NCI-H226 (cell line): Measurements from ENCODE around the gene PBX3.
A peak's percentile ranks its signal among the peaks of the same experiment; 100 is the strongest.
"Not testable (repeated sequence)": the region's sequence is repeated elsewhere in the genome, so short reads cannot be mapped to it uniquely, and the experiment has no call there.

ENCODE experiments used
- DNase-seq: peaks from one replicate; pipeline ENCODE4 v3.0.0-alpha.2; 2015

Gene PBX3

DNA sequence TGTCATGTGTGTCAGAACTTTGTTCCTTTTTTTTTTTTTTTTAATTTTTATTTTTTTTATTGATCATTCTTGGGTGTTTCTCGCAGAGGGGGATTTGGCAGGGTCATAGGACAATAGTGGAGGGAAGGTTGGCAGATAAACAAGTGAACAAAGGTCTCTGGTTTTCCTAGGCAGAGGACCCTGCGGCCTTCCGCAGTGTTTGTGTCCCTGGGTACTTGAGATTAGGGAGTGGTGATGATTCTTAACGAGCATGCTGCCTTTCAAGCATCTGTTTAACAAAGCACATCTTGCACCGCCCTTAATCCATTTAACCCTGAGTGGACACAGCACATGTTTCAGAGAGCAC, 32.0 kb downstream of the PBX3 start:
- DNase-seq: not testable (repeated sequence)

DNA sequence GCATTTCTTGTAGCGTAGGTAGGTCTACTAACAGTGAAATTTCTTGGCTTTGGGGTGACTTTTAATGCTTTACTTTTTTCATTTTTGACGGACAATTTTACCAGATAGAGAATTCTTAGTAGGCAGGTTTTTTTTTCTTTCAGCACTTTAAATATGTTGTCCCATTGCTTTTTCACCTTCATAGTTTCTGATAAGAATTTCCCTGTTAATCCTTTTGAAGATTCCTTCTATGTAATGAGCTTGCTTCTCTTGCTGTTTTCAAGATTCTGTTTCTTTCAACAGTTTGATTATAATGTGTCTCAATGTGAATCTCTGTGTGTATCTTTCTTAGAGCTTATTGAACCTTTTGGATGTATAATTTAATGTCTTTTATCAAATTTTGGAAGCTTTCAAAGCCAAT, 35.5 kb downstream of the PBX3 start:
- DNase-seq: no peak

DNA sequence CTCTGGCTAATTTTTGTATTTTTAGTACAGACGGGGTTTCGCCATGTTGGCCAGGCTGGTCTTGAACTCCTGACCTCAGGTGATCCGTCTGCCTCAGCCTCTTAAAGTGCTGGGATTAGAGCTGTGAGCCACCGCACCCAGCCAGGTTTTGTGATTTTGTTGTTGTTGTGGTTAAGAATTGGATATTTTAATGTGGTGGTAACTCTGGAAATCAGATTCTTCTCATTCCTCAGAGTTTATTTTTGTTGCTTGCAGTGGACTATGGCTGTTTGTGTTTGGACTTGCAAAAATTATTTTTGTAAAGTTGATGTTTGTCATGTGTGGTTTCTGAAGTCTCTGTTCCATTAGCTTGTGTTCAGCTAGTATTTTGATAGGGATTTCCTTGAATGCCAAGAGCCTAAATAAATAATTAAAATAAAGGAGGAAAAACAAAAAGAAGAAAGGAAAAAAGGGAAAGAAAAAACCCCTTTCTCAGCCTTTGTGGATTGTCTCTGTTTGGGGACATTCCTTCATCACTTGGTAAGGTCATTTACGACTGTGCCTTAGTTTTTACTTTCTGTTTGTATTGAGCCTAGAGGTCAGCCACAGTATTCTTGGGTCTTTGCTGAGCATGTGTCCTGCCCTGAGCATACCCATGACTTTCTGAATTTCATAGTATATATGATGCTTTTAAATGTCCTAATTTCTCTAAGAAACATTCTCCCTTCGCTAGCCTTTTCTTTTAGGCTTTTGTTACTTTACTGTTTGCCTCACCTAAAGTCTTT, 37.3 kb downstream of the PBX3 start:
- DNase-seq: no peak

DNA sequence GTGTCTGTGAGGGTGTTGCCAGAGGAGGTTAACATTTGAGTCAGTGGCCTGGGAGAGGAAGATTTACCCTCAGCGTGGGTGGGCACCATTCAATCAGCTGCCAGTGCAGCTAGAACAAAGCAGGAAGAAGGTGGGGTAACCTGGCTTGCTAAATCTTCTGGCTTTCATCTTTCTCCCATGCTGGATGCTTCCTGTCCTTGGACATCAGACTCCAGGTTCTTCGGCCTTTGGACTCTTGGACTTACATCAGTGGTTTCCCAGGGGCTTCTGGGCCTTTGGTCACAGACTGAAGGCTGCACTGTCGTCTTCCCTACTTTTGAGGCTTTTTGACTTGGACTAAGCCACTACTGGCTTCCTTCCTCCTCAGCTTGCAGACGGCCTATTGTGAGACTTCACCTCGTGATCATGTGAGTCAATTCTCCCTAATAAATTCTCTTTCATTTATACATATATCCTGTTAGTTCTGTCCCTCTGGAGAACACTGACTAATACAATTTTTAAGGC, 38.1 kb downstream of the PBX3 start:
- DNase-seq: no peak

DNA sequence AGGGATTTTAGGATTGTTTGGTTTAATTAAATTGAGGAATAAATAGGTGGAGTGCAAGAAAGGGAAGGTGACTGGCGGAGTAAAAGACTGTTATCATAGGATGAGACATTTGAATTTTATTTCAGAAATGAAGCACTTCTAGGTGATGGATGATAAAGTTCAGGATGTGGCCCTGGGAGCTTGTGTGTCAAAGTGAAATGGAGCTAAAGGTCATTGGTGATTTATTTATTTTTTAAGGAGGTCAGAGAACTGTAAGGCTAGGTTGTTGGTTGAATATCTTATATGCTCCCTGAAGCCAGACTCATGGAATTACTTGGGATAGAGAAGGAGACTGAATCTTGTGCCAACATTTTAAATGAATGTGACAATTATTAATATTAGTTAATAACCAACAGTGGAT, 40.5 kb downstream of the PBX3 start:
- DNase-seq: no peak

DNA sequence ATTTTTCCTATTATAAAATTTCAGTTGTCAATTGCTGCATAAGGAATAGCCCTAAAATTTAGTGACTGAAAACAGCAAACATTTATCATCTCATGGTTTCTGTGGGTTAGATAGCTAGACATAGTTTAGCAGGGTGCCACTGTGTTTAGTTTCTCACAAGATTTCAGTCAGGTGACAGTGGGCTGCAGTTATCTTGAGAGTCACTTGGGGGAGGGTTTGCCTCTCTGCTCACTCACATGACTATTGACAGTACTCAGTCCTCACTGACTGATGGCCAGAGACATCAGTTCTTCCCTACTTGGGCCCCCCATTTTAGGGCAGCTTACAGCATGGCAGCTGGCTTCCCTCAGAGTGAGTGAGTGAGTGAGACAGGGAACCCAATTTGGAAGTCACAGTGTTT, 42.0 kb downstream of the PBX3 start:
- no peak for DNase-seq

DNA sequence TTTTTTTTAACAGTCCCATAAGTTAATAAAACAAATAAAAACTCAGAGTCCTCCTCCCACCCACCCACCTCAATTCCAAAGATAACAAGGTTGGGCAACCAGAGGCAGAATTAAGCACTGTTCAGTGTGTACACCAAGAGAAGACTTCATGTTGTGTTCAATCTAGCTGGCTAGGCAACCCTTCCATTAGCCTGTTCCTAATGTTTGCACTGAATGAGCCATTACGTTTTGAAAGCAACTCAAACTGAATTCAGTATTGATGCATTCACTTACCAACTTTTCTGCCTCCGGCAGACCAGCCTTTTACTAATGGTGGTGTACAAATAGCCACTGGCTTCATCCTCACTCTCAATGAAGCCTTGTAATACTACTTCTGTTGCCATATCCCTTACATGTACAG, 47.5 kb downstream of the PBX3 start:
- no peak for DNase-seq

DNA sequence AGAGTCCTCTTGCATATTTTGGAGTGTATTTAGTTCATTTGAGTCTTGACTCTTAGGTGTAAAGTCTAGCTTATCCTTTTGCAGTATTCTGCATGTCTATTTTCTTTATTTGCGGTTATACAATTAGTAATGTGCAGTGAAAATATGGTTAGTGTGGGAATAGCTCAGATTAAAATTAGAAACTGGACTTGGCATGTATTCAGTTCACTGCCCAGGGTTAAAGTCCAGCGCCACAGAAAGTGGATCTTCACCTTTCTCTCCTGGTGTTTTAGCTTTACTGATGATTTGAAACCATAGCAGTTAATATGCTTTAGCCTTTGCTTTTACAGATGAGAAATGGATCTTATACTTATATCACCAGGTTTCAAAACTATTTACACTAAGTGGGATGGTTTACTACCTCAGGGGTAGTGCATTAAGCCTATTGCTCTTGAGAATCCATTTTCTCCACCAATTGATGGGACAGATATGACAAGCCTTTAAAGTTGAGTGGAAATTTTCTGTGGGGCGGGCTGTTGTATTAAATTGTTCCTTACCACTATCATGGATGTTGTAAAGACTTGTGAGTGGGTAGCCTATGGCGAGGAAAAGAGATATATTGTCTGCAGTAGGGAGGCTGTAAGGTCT, 48.9 kb downstream of the PBX3 start:
- DNase-seq: no peak

DNA sequence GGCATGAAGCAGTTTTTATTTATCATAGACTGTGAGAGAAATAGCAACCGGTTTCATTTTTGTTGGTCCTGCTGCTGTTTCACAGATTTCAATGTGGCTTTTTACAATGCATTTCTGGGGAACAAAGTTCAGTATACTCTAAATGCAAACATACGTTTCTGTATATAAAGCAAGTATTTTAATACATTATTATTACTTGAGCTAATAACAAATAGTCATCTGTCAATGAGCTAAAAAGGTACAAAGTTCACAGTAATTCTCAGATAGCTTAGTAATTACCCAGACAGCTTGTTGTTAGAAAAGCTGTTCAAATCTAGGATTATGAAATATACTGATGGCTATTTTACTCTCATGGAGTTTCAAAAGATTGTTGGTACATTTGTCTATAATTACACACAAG, 50.8 kb downstream of the PBX3 start:
- no peak for DNase-seq

DNA sequence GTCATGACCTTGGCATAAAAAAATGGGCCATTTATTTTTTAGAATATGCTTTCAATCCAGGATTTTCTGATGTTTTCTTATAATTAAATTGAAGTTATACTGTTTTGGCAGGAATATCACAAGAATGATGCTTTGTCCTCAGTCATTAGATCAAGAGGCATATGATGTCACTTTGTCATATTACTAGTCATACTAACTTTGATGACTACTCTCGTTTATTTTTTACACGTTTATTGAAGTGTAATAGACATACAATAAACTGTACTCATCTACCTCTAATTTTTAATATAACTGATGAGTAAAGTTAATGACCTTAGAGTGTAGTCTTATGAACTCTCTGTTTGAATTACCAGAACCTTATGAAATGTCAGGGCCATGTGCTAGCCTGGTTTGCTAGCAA, 56.4 kb downstream of the PBX3 start:
- no peak for DNase-seq

DNA sequence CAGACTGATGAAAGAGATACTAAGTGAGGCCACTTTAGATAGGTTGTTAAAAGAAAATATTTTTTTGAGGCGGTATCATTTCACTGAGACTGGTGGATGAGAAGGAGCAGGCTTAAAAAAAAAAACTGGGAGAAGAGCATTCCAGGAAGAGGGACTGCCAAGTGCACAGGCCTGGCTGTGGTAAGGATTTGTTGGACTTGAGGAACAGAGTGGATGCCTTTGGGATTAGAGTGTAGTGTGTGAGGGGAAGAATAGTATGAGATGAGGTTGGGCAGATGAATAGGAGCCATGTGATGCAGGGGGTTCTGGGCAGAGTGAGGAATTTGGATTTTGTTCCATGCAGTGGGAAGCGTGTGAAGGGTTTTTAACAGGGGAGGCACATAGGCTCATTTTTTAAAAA, 57.9 kb downstream of the PBX3 start:
- peak; percentile 82 for DNase-seq

DNA sequence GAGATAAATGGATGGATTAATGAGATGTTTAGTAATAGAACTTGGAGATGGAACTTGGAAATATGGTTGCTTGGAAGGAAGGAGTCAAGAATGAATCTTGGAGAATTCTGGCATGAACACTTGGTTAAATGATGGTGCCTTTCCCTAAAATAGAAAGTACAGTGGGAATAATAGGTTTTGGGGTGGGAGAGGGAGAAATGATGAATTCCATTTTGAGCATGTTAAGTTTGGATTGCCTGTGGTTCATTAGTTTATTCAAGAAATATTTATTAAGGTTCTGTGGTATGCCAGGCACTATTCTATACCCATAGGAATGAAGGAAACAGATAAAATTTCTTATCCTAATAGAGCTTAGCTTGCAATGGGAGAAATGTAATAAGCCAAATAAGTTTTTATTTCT, 58.4 kb downstream of the PBX3 start:
- no peak for DNase-seq

DNA sequence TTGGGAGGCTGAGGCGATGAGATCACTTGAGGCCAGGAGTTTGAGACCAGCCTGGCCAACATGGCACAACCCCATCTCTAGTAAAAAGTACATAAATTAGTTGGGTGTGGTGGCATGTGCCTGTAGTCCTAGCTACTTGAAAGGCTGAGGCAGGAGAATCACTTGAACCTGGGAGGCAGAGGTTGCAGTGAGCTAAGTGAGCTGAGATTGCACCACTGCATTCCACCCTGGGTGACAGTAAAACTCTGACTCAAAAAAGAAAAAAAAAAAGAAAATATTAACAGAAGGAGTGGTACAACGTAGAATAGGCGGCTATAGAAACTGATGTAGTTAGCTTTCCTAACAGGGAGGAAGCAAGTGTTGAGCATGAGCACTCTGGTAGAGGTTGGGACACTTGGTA, 59.9 kb downstream of the PBX3 start:
- no peak for DNase-seq

DNA sequence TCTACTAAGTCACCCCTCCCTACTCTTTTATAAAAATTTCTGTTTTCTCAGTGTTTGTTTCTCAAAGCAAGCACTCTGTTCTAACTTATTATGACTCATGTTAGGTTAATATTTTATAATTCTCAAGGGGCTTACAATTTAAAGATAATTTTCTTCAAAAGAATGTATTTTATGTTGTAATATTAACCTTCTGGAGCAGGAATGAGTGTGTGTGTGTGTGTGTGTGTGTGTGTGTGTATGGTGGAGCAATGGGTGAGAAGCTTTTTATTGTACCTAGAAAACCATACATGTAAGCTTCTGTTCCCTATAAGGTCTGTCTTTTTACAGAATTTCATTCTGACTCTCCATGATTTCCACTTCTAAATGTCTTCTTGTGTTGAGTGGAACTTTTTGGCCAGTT, 63.0 kb downstream of the PBX3 start:
- DNase-seq: no peak

DNA sequence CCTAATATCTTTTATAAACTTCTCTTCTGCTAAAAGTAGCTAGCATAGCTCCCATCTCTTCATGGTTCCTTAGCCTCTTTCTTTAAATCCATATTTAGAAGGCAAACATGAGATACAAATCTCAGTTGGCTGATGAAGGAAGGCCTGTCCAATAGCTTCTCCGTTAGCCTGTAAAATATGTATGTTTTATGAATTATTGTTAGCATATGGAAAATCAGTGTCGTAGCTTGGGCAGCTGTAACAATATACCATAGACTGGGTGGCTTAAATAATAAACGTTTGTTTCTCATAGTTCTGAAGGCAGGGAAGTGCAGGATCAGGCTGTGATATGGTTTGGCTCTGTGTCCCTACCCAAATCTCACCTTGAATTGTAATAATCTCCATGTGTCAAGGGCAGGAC, 63.8 kb downstream of the PBX3 start:
- no peak for DNase-seq

DNA sequence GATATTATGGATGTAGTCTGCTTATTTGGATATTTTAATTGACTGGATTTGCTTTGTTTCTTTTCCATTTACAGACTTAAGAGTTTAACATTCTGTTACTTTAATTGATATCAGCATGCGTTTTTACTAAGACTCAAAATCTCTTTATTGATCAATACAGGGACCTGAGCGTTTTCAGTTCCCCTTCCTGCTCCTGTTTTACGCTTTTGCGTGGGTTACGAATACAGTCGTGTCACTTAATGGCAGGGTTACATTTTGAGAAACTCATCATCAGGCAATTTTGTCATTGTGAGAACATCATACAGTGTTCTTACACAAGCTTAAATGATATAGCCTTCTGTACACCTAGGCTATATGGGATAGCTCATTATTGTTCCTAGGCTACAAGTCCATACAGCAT, 65.2 kb downstream of the PBX3 start:
- DNase-seq: no peak

DNA sequence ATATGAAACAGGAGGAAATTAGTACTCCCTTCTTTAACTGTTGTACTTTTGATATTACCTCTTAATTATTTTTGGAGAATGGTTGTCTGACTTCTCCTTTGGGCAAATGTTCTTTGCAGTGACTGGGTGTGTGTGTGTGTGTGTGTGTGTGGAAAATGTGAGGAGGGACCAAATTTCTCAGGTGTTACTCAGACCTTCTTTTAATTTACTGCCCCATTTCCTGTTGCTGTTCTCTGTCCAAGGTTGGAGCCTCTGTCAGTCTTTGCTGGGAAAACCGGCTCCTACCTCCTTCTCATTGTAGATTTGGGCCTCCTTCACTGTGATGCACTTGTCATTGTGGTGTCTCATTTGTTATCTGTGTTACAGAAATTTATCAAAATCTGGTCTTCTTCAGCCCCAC, 68.4 kb downstream of the PBX3 start:
- peak; percentile 72 for DNase-seq

DNA sequence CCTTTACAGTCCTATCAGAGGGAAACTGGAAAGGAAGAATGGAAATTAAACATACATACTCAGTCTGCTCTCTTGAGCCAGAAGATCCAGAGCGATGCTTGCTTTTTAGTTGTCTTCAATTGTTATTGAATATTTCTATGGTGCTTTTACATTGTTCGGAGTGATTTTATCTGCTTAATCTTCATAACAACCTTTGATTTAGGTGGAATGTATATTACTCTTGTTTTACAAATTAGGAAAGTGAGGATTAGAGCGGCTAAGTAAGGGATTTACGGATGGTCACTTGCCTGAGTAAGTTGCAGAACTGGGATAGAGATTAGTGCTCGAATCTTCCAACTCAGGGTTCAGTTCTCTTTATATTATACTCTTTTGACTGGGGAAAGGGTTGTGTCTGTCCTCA, 69.1 kb downstream of the PBX3 start:
- DNase-seq: no peak

DNA sequence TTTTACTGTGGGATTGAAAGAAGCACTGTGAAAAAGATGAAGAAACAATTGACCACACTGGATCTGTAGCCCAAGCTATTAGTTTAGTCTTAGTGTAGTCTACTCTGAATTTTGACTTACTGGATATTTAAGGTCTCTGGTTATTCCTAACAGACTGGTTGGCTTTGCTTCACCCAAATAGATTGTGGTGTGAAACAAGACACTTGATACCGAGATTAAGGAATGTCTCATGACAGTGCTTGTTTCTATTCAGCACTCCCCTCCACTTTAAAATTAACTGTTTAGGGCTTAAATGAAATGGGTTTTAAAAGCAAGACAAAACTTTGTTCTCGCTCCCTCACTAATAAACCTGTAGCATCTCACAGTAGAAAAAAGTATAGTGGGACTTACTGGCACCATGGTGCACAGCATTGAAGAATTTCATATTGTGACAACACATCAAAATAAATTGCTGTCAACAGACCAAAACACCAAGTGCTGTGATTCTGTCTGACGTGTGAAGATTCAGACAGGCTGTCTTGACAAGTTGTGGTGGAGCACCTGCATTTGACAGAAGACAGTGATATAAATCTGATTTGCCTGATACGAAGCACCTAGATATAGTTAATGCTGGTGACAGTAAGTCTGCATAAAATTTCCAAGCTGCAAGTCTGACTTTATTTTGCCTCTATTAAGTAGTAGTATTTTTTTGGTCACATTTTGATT, 73.1 kb downstream of the PBX3 start:
- DNase-seq: no peak

DNA sequence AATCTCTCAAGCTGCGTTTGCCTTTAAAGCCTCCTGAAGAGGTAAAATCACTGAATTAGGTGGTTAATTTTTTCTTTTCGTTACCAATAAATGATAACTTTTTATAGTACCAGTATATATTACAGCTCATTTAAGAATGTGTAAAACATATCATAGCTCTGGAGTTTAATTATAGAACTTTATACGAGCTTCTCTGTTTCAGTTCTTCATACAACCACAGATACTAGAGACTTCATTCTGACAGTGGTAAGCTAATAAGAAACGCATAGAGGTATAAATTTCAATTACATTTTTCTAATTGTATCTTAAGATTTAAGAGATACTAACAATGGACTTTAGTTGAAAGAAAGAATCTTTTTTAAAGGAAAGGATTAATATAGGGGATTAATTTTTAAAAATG, 73.9 kb downstream of the PBX3 start:
- DNase-seq: no peak

DNA sequence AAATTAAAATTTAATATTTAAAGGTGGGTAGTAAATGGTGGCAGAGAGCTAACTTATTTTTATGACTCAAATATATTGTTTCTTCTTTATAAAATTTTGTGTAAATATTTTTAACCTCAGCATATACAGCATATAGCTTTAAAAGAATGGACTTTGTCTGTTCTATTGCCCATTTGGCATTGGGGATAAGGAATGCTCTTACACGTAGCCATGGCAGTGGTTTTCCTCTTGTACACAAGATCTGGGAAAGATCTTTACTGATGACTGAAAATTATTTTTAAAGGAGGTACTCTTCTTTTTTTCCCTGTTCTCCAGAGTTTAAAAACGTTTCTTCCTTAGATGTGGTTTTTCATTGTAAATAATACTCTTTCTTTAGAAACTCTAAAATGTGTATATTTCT, 75.0 kb downstream of the PBX3 start:
- DNase-seq: no peak

DNA sequence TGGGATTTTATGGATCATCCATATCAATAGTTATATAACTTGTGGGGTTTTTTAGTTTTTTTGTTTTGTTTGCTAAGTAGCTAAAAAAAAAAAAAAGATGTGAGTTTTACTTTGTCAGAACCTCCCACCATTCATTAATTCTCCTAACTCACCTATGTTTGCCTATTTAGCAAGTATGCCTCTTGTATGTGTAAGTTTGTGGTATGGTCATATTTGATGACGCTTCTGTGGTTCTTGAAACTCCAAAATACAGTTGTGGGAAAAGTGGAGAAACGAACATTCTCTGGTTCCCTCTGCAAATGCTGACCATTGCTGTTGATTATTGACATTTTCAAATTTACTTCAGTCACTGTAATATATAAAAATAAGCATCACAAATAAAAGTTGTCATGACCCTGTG, 75.7 kb downstream of the PBX3 start:
- DNase-seq: no peak

DNA sequence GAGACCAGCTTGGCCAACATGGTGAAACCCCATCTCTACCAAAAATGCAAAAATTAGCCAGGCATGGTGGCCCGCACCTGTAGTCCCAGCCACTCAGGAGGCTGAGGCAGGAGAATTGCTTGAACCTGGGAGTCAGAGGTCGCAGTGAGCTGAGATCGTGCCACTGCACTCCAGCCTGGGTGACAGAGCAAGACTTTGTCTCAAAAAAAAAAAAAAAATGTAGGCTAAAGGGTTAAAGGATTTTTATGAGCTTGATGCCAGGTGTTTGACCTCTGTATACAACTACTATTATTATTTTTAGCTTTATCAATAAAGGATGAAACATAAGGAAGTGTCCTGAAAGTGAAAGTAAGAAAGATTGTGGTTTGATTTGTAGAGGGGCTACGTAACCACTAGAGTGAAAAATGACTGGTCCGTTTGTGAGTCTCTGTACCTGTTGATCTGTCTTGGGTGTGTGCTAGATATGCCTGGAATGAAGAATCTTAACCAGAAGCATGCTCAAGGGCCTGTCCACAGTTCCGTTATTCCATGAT, 76.8 kb downstream of the PBX3 start:
- not testable (repeated sequence) for DNase-seq

DNA sequence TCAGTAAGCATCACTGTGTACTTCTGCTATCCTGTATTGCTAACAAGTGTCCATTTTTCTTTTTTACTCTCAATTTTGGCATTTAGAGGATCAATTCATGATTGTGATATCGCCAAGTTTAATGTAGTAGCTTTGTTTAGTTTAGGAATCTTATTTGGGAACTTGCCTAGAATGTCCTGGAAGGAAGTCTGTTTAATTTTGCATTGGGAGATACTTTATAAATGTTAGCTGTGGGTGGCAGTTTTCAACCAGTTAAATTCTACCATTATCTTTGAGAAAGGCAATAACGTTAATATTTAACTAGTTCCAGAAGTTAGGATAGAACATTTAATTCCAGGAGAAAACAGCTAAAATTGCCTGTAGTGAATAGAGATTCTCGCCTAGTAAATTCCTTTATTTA, 78.6 kb downstream of the PBX3 start:
- no peak for DNase-seq
